Stimulated activated CD4-positive, alpha-beta T cell treated with anti-CD3 and anti-CD28 coated beads, Interleukin-2, amount 100 ng/mL, for 48 hours (primary cell): ENCODE data around the gene MAVS.

Experiments
- DNase-seq, 2 donors: peaks; one replicate each; pipeline ENCODE4 v3.0.0-alpha.2; 2020

MAVS gene

DNA sequence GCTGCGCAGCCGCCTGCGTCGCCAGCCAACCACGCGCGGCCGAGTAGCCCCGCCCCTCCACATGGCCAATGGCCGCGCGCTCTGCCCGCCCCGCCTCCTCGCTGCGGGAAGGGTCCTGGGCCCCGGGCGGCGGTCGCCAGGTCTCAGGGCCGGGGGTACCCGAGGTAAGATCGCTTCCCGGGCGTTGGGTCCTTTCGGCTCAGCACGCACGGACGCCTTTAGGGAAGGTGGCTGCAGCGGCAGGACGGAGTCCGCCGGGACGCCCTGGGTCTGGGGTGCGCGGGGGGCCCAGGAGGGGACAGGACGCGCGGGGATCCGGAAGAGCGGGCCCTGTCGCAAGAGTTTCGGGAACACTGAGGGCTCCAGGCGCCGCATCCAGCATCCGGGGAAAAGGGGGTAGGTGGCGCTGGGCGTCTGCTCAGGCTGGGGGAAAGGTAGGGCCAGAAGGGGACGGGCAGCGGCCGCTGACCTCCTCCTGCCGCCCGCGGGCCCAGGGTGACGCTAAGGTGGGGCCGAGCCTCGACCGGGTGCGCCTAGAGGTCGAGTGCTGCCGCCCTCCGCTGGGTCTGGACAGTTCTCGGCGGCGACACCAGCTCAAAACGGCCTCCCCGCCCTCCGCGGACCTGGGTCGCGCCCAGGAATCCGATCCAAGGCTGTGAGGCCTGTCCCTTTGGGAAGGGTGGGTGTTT lies at the start of gene MAVS:
TSS of gene MAVS (plus strand) at position 95 of the 689 bp plus-strand sequence. CDS start 7,791 bp downstream, outside the sequence.
- DNase-seq: peak; percentile 85 to 87

- no peak for DNase-seq
Measured at GRCh38 chr20:3797226-3797545, 49.4 kb upstream of the MAVS start.

DNA sequence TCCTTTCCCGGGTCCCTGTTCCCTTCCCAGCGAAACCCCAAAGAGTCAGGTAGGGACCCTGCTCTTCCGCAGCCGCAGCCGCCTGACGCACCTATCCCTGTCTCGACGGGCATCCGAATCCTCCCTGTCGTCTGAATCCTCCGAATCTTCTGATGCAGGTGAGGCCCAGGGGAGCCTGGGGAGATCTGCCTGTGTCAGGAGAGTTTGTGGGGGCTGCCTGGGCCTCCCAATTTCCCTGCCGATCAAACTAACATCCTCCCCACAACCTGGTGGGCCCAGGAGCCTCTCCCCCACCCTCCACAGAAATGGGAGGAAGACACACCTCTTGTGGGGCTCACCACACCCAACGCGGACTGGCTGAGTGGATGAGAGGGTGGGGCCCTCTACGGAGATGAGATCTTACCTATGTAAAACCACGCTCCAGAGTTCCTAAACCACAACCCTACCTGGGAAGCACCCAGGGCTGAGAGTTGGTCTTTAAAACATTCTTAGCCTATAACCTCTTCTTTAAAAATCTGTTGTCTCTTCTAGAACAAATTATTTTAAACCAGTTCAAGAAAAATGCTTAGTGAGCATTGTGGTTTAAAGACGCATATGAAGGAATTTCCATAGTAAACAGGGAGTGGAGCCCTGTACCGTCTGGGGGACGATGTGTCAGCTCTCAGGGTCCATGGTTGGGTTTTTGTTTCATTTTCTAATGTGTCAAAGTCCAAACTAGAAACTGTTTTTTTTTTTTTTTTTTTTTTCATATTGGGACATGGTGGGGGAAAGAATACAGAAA lies 48.9 kb upstream of the MAVS start:
- no peak for DNase-seq

DNA sequence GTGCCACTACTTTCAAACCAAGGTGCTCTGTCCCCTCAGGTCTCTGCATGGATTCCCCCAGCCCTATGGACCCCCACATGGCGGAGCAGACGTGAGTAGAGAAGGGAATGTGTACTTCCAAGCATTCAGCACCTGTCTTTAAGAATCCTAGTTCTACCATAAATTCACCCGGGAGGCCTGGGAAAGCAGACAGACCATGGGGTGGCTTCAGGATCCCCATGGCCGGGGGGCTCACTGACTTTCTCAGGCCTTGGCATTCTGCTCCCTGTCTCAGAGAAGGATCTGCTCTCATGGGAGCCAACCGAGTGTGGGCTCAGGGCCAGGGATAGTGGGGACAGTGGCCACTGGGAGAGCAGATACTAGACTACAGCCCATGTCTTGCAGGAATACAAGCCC lies 48.3 kb upstream of the MAVS start:
- no peak for DNase-seq

- DNase-seq: no peak
Measured at GRCh38 chr20:3798908-3799248, 47.8 kb upstream of the MAVS start.

DNA sequence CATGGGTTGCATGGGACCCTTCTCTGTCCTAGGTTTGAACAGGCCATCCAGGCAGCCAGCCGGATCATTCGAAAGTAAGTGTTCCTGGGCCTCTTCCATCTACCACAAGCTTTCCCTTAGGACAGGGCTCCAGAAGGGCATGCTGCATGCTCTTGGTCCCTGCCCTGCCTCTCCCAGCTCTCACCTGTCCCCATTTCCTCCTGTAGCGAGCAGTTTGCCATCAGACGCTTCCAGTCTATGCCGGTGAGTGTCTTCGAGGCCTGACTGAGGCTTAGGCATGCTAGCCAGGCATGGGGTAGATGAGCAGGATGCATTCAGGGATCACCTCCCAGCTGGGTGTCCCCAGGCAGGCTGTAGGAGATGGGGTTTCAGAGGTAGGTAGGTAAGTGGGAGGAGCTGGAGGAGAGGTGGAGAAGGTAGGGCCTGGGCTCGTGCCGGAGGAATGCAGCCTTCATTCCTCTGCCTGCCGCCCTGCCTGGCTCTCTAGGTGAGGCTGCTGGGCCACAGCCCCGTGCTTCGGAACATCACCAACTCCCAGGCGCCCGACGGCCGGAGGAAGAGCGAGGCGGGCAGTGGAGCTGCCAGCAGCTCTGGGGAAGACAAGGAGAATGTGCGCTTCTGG lies 46.3 kb upstream of the MAVS start:
- no peak for DNase-seq

DNA sequence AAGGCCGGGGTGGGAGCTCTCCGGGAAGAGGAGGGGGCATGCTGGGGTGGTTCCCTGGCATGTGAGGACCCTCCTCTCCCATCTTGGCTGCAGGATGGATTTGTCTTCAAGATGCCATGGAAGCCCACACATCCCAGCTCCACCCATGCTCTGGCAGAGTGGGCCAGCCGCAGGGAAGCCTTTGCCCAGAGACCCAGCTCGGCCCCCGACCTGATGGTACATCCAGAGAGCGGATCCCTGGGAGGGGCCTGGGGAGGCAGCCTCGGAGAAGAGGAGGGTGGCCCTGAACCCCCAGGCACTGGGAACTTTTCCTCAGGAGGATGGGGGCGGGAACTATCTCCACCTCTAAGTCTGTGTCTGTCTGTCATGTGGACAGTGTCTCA lies 45.8 kb upstream of the MAVS start:
- no peak for DNase-seq

GRCh38 chr20:3801299-3801698 lies 45.3 kb upstream of the MAVS start:
- DNase-seq: no peak

DNA sequence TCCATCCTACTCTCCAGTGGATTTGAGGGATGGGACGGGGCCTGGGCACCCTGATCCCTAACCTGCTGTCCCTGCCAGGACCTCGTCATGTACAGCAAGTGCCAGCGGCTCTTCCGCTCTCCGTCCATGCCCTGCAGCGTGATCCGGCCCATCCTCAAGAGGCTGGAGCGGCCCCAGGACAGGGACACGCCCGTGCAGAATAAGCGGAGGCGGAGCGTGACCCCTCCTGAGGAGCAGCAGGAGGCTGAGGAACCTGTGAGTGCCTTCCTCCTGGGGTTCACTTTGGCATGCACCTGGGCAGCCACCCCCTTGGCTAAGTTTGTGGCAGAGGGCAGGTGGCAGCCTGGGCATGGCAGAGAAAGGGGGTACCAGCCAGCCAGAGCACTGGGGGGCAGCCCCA lies 44.8 kb upstream of the MAVS start:
- no peak for DNase-seq

GRCh38 chr20:3802524-3803239 lies 44.0 kb upstream of the MAVS start:
- no peak for DNase-seq

GRCh38 chr20:3803289-3803688 lies 43.3 kb upstream of the MAVS start:
- no peak for DNase-seq

- no peak for DNase-seq
Measured at GRCh38 chr20:3803854-3804253, 42.8 kb upstream of the MAVS start.

DNA sequence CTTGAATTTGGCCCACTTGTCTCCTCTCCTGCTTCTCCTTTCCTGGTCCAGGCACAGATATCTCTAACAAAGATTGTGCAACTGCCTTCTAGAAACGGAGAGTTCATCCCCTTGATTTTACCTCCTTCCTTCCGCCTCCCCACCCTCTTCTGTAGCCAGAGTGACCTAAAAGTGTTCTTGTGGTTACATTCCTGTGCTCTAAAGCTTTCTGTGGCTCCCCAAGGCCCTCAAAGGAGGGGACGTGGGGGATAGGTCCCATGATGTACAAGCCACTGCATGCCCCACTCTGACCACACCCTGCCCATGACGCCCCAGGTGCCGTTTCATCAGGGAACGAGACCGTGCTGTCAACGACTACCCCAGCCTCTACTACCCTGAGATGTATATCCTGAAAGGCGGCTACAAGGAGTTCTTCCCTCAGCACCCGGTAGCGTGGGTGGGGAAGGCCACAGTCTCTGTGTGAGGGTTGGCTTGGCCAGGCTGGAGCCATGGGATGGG lies 42.3 kb upstream of the MAVS start:
- DNase-seq: no peak

DNA sequence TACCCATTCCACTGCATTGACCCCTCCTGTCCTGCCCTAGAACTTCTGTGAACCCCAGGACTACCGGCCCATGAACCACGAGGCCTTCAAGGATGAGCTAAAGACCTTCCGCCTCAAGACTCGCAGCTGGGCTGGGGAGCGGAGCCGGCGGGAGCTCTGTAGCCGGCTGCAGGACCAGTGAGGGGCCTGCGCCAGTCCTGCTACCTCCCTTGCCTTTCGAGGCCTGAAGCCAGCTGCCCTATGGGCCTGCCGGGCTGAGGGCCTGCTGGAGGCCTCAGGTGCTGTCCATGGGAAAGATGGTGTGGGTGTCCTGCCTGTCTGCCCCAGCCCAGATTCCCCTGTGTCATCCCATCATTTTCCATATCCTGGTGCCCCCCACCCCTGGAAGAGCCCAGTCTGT lies 41.9 kb upstream of the MAVS start:
- no peak for DNase-seq

GRCh38 chr20:3808544-3808943 lies 38.1 kb upstream of the MAVS start:
- no peak for DNase-seq

- DNase-seq: peak; percentile 82
Measured at GRCh38 chr20:3811467-3812258, 35.0 kb upstream of the MAVS start.

GRCh38 chr20:3812259-3812681 lies 34.4 kb upstream of the MAVS start:
- DNase-seq: no peak

DNA sequence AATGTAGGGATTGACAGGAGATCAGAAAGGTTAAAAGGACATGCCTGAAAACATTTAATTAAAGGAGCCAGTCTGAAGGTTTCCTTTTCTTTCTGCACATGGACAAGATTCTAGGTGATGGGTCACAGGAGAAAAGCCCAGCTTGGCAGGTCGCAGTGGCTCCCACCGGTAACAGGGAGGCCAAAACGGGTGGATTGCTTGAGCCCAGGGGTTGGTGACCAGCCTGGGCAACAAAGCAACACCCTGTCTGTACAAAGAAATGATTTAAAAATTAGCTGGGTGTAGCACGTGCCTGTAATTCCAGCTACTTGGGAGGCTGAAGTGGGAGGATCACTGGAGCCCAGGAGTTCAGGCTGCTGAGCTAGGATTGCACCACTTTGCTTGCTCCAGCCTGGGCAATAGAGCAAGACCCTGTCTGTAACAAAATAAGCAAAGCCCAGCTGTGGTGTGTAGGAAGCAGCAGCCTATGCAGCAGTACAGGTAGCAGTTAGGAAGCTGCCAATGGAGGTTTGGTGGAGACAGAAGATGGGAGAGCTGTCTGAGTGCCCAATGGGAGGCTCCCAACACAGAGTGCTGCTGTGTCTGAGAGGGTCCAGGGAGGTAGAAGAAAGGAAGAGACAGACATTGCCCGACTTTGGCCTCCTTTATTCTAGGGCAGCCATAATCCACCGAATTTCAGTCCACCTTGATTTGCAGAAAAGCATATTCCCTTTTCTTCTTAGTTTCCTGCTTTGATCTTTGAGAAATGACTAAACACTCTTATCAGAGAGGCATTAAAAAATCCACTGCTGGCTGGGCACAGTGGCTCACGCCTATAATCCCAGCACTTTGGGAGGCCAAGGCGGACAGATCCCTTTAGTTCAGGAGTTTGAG lies 33.4 kb upstream of the MAVS start:
- DNase-seq: no peak

- no peak for DNase-seq
Measured at GRCh38 chr20:3813848-3814581, 32.6 kb upstream of the MAVS start.

DNA sequence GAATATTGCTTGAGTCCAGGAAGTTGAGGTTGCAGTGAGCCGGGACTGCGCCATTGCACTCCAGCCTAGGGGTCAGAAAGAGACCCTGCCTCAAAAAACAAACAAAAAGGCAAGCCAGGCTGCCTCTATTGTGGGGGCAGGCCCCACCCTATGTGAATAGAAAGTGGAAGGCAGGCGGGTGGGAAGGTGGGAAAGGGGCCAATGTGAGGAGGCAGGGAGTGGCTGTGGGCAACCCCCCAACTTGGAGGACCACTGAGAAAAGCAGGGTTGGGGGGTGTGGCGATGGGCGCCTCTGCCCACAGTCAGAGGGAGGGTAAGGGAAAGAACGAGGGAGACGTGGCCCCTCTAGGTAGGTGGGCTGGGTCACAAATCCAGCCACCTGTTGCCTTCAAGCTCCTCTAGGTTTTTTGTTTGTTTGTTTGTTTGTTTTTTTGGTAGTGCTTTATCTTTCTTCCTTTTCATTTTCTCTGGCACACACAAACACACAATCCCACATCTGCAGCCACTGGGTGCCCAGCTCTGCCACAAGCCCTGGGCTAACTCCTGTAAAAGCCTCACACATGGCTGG lies 31.6 kb upstream of the MAVS start:
- no peak for DNase-seq
